ENCODE data around the gene PLOD1.

The PLOD1 gene

GRCh38 chr1:11946647-11947046 lies 12.1 kb downstream of the PLOD1 start:
- TF ChIP-seq, protein P1, sequence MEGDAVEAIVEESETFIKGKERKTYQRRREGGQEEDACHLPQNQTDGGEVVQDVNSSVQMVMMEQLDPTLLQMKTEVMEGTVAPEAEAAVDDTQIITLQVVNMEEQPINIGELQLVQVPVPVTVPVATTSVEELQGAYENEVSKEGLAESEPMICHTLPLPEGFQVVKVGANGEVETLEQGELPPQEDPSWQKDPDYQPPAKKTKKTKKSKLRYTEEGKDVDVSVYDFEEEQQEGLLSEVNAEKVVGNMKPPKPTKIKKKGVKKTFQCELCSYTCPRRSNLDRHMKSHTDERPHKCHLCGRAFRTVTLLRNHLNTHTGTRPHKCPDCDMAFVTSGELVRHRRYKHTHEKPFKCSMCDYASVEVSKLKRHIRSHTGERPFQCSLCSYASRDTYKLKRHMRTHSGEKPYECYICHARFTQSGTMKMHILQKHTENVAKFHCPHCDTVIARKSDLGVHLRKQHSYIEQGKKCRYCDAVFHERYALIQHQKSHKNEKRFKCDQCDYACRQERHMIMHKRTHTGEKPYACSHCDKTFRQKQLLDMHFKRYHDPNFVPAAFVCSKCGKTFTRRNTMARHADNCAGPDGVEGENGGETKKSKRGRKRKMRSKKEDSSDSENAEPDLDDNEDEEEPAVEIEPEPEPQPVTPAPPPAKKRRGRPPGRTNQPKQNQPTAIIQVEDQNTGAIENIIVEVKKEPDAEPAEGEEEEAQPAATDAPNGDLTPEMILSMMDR (IDR thresholded peaks at IDR 0.05; ENCODE audit: insufficient read depth, missing control alignments) = no peak
- DNase-seq (ENCODE audit: insufficient read length, low spot score) (no peak), FAIRE-seq (no peak)

- TF ChIP-seq, protein P1 (IDR thresholded peaks at IDR 0.05; ENCODE audit: insufficient read depth, missing control alignments) = no peak
- FAIRE-seq = no peak
- DNase-seq (ENCODE audit: insufficient read length, low spot score) = no peak
Measured at GRCh38 chr1:11948822-11949458, 14.4 kb downstream of the PLOD1 start.

DNA sequence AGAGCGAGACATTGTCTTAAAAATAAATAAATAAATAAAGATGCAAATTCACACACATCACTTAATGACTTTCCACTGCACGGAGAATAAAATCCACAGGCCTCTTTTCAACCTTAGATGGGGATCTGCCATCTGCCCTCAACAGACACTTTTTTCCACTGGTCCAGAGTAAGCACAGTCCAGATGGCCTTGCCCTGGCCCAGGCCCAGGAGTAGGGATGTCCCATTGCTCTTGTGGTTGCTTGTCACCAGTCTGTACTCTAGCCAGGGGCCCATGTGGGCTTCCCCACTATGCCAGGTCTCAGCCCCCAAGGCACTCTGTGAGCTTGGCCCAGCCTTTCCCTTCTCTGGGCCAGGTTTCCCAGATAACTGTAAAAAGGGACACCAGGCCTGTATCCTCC lies 17.4 kb downstream of the PLOD1 start:
- DNase-seq (ENCODE audit: insufficient read length, low spot score) (no peak), FAIRE-seq (no peak)
- TF ChIP-seq, protein P1 (IDR thresholded peaks at IDR 0.05; ENCODE audit: insufficient read depth, missing control alignments) = no peak

- TF ChIP-seq, protein P1 (IDR thresholded peaks at IDR 0.05; ENCODE audit: insufficient read depth, missing control alignments) = no peak
- DNase-seq (ENCODE audit: insufficient read length, low spot score) (no peak), FAIRE-seq (no peak)
Measured at GRCh38 chr1:11952455-11953109, 18.1 kb downstream of the PLOD1 start.

DNA sequence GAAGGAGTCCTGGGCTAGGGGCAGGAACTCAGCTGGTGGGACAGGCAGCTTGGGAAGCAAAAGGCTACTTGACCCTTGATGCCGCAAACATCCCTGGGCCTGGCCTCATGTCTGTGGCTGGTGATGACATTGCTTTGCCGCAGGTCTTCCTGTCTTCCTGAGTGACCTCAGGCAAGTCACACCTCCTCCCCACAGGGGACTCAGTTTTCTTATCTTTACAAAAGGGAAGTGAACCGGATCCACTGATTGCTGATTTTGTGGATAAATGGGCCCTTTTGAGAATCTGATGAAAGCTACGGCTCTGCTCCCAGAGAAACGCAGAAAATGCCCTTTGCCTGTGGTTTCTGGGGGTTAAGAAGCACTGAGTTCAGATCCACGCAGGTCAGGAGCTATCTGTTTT lies 20.7 kb downstream of the PLOD1 start:
- DNase-seq (ENCODE audit: insufficient read length, low spot score) (no peak), FAIRE-seq (no peak)
- TF ChIP-seq, protein P1 (IDR thresholded peaks at IDR 0.05; ENCODE audit: insufficient read depth, missing control alignments) = no peak

- DNase-seq (ENCODE audit: insufficient read length, low spot score) = no peak
- TF ChIP-seq, protein P1 (IDR thresholded peaks at IDR 0.05; ENCODE audit: insufficient read depth, missing control alignments) = no peak
- FAIRE-seq = no peak
Measured at GRCh38 chr1:11957398-11957797, 22.9 kb downstream of the PLOD1 start.

- TF ChIP-seq, protein P1 (IDR thresholded peaks at IDR 0.05; ENCODE audit: insufficient read depth, missing control alignments) = no peak
- FAIRE-seq (no peak), DNase-seq (ENCODE audit: insufficient read length, low spot score) (no peak)
Measured at GRCh38 chr1:11957897-11958296, 23.4 kb downstream of the PLOD1 start.
